H9 (cell line): ENCODE results near the gene BICD1. TPM values are rescaled to one million over a fixed set of nuclear protein-coding genes. Genes with fewer than 3 reads are reported as not detected.

Experiments used
- DNase-seq: peaks from one replicate; pipeline ENCODE4 v3.0.0-alpha.2; 2017
- H2AFZ ChIP-seq: one replicate; pipeline ENCODE4 v1.6.1; 2013; ENCODE audit warnings: mild to moderate bottlenecking, low read length, control low read depth, moderate library complexity
- H2AK5ac ChIP-seq: 2 replicates; pipeline ENCODE4 v1.6.1; 2013; ENCODE audit warnings: low read length, control low read depth, mixed read lengths; ENCODE audit not compliant: insufficient read length
- H2BK120ac ChIP-seq: one replicate; pipeline ENCODE4 v1.6.1; 2013; ENCODE audit warnings: low read depth, mild to moderate bottlenecking, low read length, control low read depth, inconsistent platforms; ENCODE audit not compliant: poor library complexity, severe bottlenecking
- H2BK12ac ChIP-seq: 2 replicates; pipeline ENCODE4 v1.6.1; 2013; ENCODE audit warnings: low read length, control low read depth, mixed read lengths, low read depth; ENCODE audit not compliant: insufficient read length
- H2BK15ac ChIP-seq: 2 replicates; pipeline ENCODE4 v1.6.1; 2013; ENCODE audit warnings: low read depth, low read length, control low read depth
- H2BK20ac ChIP-seq: one replicate; pipeline ENCODE4 v1.6.1; 2013; ENCODE audit warnings: low read depth, mild to moderate bottlenecking, low read length, control low read depth, inconsistent platforms; ENCODE audit not compliant: poor library complexity, severe bottlenecking
- H2BK5ac ChIP-seq: 2 replicates; pipeline ENCODE4 v1.6.1; 2013; ENCODE audit warnings: low read length, control low read depth, mixed read lengths; ENCODE audit not compliant: insufficient read length
- H3K14ac ChIP-seq: 2 replicates; pipeline ENCODE4 v1.6.1; 2013; ENCODE audit warnings: low read length, control low read depth; ENCODE audit not compliant: insufficient read depth
- H3K18ac ChIP-seq: 2 replicates; pipeline ENCODE4 v1.6.1; 2013; ENCODE audit warnings: low read depth, mild to moderate bottlenecking, mixed read lengths, low read length, control low read depth; ENCODE audit not compliant: insufficient read length
- H3K23ac ChIP-seq: 2 replicates; pipeline ENCODE4 v1.6.1; 2013; ENCODE audit warnings: low read length, control low read depth, mixed read lengths, low read depth; ENCODE audit not compliant: insufficient read length
- H3K23me2 ChIP-seq: 2 replicates; pipeline ENCODE4 v1.6.1; 2013; ENCODE audit warnings: low read depth, mild to moderate bottlenecking, mixed read lengths, low read length, control low read depth; ENCODE audit not compliant: insufficient read length, poor library complexity, severe bottlenecking
- H3K27ac ChIP-seq: 2 replicates; pipeline ENCODE4 v1.5.1; 2013; ENCODE audit warnings: low read length, control low read depth, mixed read lengths, low read depth; ENCODE audit not compliant: insufficient read length
- H3K27me3 ChIP-seq: 2 replicates; pipeline ENCODE4 v1.6.1; 2013; ENCODE audit warnings: low read length, control low read depth, inconsistent platforms; ENCODE audit not compliant: insufficient read depth
- H3K4ac ChIP-seq: 2 replicates; pipeline ENCODE4 v1.6.1; 2013; ENCODE audit warnings: low read depth, mild to moderate bottlenecking, control low read depth, inconsistent platforms, low read length, moderate library complexity
- H3K4me1 ChIP-seq: 2 replicates; pipeline ENCODE4 v1.6.1; 2013; ENCODE audit warnings: low read length, control low read depth, inconsistent platforms; ENCODE audit not compliant: insufficient read depth
- H3K4me2 ChIP-seq: 2 replicates; pipeline ENCODE4 v1.6.1; 2013; ENCODE audit warnings: low read length, control low read depth, mixed read lengths; ENCODE audit not compliant: insufficient read length, insufficient read depth
- H3K56ac ChIP-seq: 2 replicates; pipeline ENCODE4 v1.6.1; 2013; ENCODE audit warnings: low read depth, mild to moderate bottlenecking, mixed read lengths, low read length, control low read depth; ENCODE audit not compliant: insufficient read length
- H3K79me1 ChIP-seq: 2 replicates; pipeline ENCODE4 v1.6.1; 2013; ENCODE audit warnings: low read depth, mild to moderate bottlenecking, moderate library complexity, low read length, control low read depth, inconsistent platforms; ENCODE audit not compliant: insufficient read depth, poor library complexity, severe bottlenecking
- H3K79me2 ChIP-seq: 2 replicates; pipeline ENCODE4 v1.6.1; 2013; ENCODE audit warnings: low read length, control low read depth, inconsistent platforms; ENCODE audit not compliant: insufficient read depth
- H3K9ac ChIP-seq: 2 replicates; pipeline ENCODE4 v1.6.1; 2013; ENCODE audit warnings: low read length, control low read depth, mixed read lengths; ENCODE audit not compliant: insufficient read length; ENCODE audit errors: extremely low read depth
- H3K9me3 ChIP-seq: one replicate; pipeline ENCODE4 v1.6.1; 2013; ENCODE audit warnings: low read depth, low read length, inconsistent platforms; ENCODE audit not compliant: control insufficient read depth
- H3T11ph ChIP-seq: one replicate; pipeline ENCODE4 v1.6.1; 2013; ENCODE audit warnings: mild to moderate bottlenecking, low read length, control low read depth, inconsistent platforms
- H4K20me1 ChIP-seq: one replicate; pipeline ENCODE4 v1.6.1; 2013; ENCODE audit not compliant: control insufficient read depth, insufficient read length, insufficient read depth
- H4K5ac ChIP-seq: 2 replicates; pipeline ENCODE4 v1.6.1; 2013; ENCODE audit warnings: low read depth, mild to moderate bottlenecking, mixed read lengths, low read length, control low read depth; ENCODE audit not compliant: insufficient read length
- H4K8ac ChIP-seq: replicated peaks from 2 replicates; pipeline ENCODE4 v1.6.1; 2013; ENCODE audit warnings: low read length, control low read depth, mixed read lengths, low read depth; ENCODE audit not compliant: insufficient read length
- H4K91ac ChIP-seq: 2 replicates; pipeline ENCODE4 v1.6.1; 2013; ENCODE audit warnings: low read depth, mild to moderate bottlenecking, moderate library complexity, mixed read lengths, low read length, control low read depth; ENCODE audit not compliant: insufficient read length
- H3K27ac Mint-ChIP-seq, 3 experiments: 2 replicates in 2 of 3; 3 replicates in 1 of 3; pipeline ENCODE4 v1.8.0; 2020 to 2021; ENCODE audit warnings: mixed read lengths in 3 of 3, mild to moderate bottlenecking in 1 of 3, moderate library complexity in 1 of 3
- H3K27me3 Mint-ChIP-seq: 2 replicates; pipeline ENCODE4 v1.8.0; 2021; ENCODE audit warnings: low read depth, mild to moderate bottlenecking, moderate library complexity, mixed read lengths
- H3K36me3 Mint-ChIP-seq, 3 experiments: 2 replicates in 2 of 3; 3 replicates in 1 of 3; pipeline ENCODE4 v1.8.0; 2020 to 2021; ENCODE audit warnings: low read depth in 3 of 3, mixed read lengths in 3 of 3; ENCODE audit not compliant: insufficient read depth in 1 of 3
- H3K4me1 Mint-ChIP-seq, 2 experiments: 2 replicates each; pipeline ENCODE4 v1.8.0; 2020; ENCODE audit warnings: mixed read lengths in 2 of 2
- H3K4me3 Mint-ChIP-seq, 2 experiments: 2 replicates in 1 of 2; 3 replicates in 1 of 2; pipeline ENCODE4 v1.8.0; 2020 to 2021; ENCODE audit warnings: mild to moderate bottlenecking in 2 of 2, mixed read lengths in 2 of 2, moderate library complexity in 1 of 2
- H3K9me3 Mint-ChIP-seq, 2 experiments: 2 replicates in 1 of 2; 3 replicates in 1 of 2; pipeline ENCODE4 v1.8.0; 2020; ENCODE audit warnings: mild to moderate bottlenecking in 2 of 2, mixed read lengths in 2 of 2, moderate library complexity in 1 of 2
- WGBS: extraction: QIAGEN DNeasy Blood & Tissue Kit; methylation state at CpG from one replicate; pipeline ENCODE4 v1.1.7; 2013; ENCODE audit warnings: missing lambda C conversion rate, low lambda C conversion rate, mixed read lengths; ENCODE audit not compliant: insufficient read length; ENCODE audit errors: extremely low coverage; 5-methylcytosine and 5-hydroxymethylcytosine counted together
- total RNA-seq: library from RNA; stranded (reverse); gene quantifications from 2 replicates; pipeline ENCODE4 v1.2.1, GENCODE V29; 2021
- TF ChIP-seq, protein P1 (sequence below): fragments of 200-600 bp; sonication (generic); conservative IDR thresholded peaks from 3 replicates; pipeline ENCODE4 v1.8.0; 2021; ENCODE audit warnings: antibody characterized with exemption, mild to moderate bottlenecking

The BICD1 gene
- total RNA-seq, 1 experiment from 2014 or later: 134 TPM

- Histone ChIP-seq H3K56ac (no peak overlapping the region), H4K91ac (no peak overlapping the region), H4K20me1 (no peaks in the 10 kb centered on the region), H3T11ph (no peak overlapping the region), H3K4ac (no peak overlapping the region), H2BK12ac (no peak overlapping the region), H4K8ac (no peak overlapping the region), H3K27me3 (no peaks in the 10 kb centered on the region), H3K23ac (no peak overlapping the region), H2BK20ac (no peak overlapping the region), H3K79me2 (no peaks in the 10 kb centered on the region), H3K9me3 (no peaks in the 10 kb centered on the region), H3K14ac (no peak overlapping the region), H2AK5ac (no peak overlapping the region), H2BK5ac (no peak overlapping the region), H3K4me2 (no peak overlapping the region), H3K9ac (no peak overlapping the region), H3K18ac (no peak overlapping the region), H3K23me2 (no peaks in the 10 kb centered on the region), H2AFZ (no peak overlapping the region), H3K4me1 (no peaks in the 10 kb centered on the region), H3K27ac (no peak overlapping the region), H3K79me1 (no peaks in the 10 kb centered on the region), H2BK120ac (no peak overlapping the region), H2BK15ac (no peak overlapping the region), H4K5ac (no peak overlapping the region)
- TF ChIP-seq, protein P1, sequence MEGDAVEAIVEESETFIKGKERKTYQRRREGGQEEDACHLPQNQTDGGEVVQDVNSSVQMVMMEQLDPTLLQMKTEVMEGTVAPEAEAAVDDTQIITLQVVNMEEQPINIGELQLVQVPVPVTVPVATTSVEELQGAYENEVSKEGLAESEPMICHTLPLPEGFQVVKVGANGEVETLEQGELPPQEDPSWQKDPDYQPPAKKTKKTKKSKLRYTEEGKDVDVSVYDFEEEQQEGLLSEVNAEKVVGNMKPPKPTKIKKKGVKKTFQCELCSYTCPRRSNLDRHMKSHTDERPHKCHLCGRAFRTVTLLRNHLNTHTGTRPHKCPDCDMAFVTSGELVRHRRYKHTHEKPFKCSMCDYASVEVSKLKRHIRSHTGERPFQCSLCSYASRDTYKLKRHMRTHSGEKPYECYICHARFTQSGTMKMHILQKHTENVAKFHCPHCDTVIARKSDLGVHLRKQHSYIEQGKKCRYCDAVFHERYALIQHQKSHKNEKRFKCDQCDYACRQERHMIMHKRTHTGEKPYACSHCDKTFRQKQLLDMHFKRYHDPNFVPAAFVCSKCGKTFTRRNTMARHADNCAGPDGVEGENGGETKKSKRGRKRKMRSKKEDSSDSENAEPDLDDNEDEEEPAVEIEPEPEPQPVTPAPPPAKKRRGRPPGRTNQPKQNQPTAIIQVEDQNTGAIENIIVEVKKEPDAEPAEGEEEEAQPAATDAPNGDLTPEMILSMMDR: 0 out of 3 replicates have a peak, but pooled peaks have one; percentile 15
- H3K27me3 Mint-ChIP-seq: no peaks in the 10 kb centered on the region
- H3K36me3 Mint-ChIP-seq: peaks cover 2 to 10% (median 4%) of the 10 kb centered on the region in 3 experiments; a peak in 4 of 7 replicates
- no peak overlapping the region for H3K4me3 Mint-ChIP-seq
- H3K27ac Mint-ChIP-seq: peak overlapping the region in 2 of 3 experiments; percentile 28 to 47; a peak in 2 of 7 replicates
- no peaks in the 10 kb centered on the region; a peak in 2 of 5 replicates for H3K9me3 Mint-ChIP-seq
- no peak for DNase-seq
- peaks cover 11 to 12% of the 10 kb centered on the region in 2 experiments for H3K4me1 Mint-ChIP-seq
- WGBS: no CpG with 5 or more reads among the region's 2 CpGs
These were observed 43.8 kb upstream of the BICD1 start for GRCh38 chr12:32062881-32063280.
